OCI-LY3 (cell line): ENCODE measurements around the gene L2HGDH.

Experiments
- CTCF ChIP-seq: fragments of 200-600, 300-600 bp; sonication (generic); IDR thresholded peaks from 2 replicates; pipeline ENCODE4 v1.5.1; 2014; ENCODE audit warnings: antibody characterized with exemption, low read length, low read depth
- EZH2phosphoT487 ChIP-seq: fragments of 200-600 bp; shearing (Covaris generic); IDR thresholded peaks from 2 replicates; pipeline ENCODE4 v1.6.1; 2018; ENCODE audit warnings: antibody characterized with exemption, mixed run types, low read depth

GRCh38 chr14:50319721-50320120, 7.7 kb upstream of the L2HGDH start:
- TF ChIP-seq CTCF (no peak), EZH2phosphoT487 (no peak)
